Tibial nerve (tissue), 4 donors: ENCODE data around the gene GDPD5. TPM values are rescaled to one million over a fixed set of nuclear protein-coding genes. Genes with fewer than 3 reads are reported as not detected.

Experiments used
- DNase-seq, 2 donors: peaks; one replicate each; pipeline ENCODE4 v3.0.0-alpha.2; 2019; ENCODE audit warnings: low spot score in 2 of 2
- H3K27ac ChIP-seq, 4 donors: fragments of 200-600 bp; sonication (generic) in 3 of 4; one replicate each; pipeline ENCODE4 v1.5.1; 2017 to 2019; ENCODE audit warnings: mild to moderate bottlenecking in 1 of 4
- H3K27me3 ChIP-seq, 2 donors: fragments of 200-600 bp; sonication (generic) in 1 of 2; one replicate each; pipeline versions ENCODE4 v1.5.1 to v1.6.0; 2017 to 2019
- H3K36me3 ChIP-seq, 3 donors: fragments of 200-600 bp; sonication (generic); one replicate each; pipeline ENCODE4 v1.5.1; 2018 to 2019
- H3K4me1 ChIP-seq, 4 donors: fragments of 200-600 bp; sonication (generic) in 3 of 4; one replicate each; pipeline ENCODE4 v1.5.1; 2017 to 2019
- H3K4me3 ChIP-seq, 4 donors: fragments of 200-600 bp; sonication (generic) in 3 of 4; one replicate each; pipeline ENCODE4 v1.5.1; 2017 to 2019; ENCODE audit warnings: mild to moderate bottlenecking in 1 of 4, moderate library complexity in 1 of 4
- H3K9me3 ChIP-seq, 4 donors: fragments of 200-600 bp; sonication (generic) in 3 of 4; one replicate each; pipeline ENCODE4 v1.5.1; 2017 to 2019
- CTCF ChIP-seq, 5 experiments: fragments of 200-600 bp in 3 of 5; fragments of 450-650 bp in 2 of 5; sonication (generic) in 3 of 5; IDR thresholded peaks; one replicate each; pipeline ENCODE4 v1.5.1; 2016 to 2019; ENCODE audit warnings: antibody characterized with exemption in 5 of 5, mild to moderate bottlenecking in 3 of 5, moderate library complexity in 2 of 5
- EP300 ChIP-seq, 2 donors: sonication (generic); formaldehyde crosslinking; IDR thresholded peaks; one replicate each; pipeline ENCODE4 v1.6.1; 2017; ENCODE audit warnings: antibody characterized with exemption in 2 of 2, mild to moderate bottlenecking in 1 of 2
- POLR2A ChIP-seq, 2 donors: fragments of 450-650 bp; IDR thresholded peaks; one replicate each; pipeline ENCODE4 v1.6.1; 2017; ENCODE audit warnings: antibody characterized with exemption in 2 of 2, mild to moderate bottlenecking in 2 of 2, moderate library complexity in 2 of 2
- WGBS, 2 donors: methylation state at CpG; one replicate each; pipeline ENCODE4 v1.1.5; 2018; 5-methylcytosine and 5-hydroxymethylcytosine counted together
- total RNA-seq, 4 donors: library from RNA; depleted of rRNA; stranded (reverse); fragments of >200 nt; gene quantifications; one replicate each; pipeline ENCODE4 v1.1.0, GENCODE V29; 2016

GDPD5 gene
- total RNA-seq, 4 donors from 2014 or later, result 92.2 to 122 (median 101) TPM

DNA sequence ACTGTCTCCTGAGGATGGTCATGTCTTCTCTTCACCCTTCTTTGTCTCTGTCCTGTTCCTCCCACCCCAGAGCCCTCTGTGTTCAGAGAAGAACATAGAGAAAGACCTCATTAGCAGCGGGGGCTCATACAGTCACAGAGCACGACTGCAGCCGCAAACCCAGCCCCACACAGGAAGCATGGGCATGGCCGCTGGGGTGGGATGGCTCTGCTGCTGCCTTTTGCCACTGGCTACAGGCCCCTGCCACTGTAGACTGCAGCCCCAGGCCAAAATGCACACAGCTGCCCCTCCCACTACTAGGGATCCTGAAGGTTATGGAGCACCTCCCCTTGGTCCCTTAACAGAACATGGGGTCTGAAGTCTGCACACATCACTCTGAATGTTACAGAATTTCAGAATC is 57.9 kb downstream of the GDPD5 start:
- 66 to 72% methylated on average over 4 of the region's 4 CpGs for WGBS, 2 donors
- Histone ChIP-seq H3K9me3 (no peaks in the 10 kb centered on the region), H3K27me3 (no peaks in the 10 kb centered on the region), H3K36me3 (no peaks in the 10 kb centered on the region), H3K4me1 (peaks cover 0 to 57% (median 8%) of the 10 kb centered on the region in 4 donors), H3K27ac (peak overlapping the region in 2 of 4 donors; percentile 7 to 61), H3K4me3 (no peak overlapping the region)
- TF ChIP-seq POLR2A (IDR thresholded peaks at IDR 0.05) (no peak), CTCF (IDR thresholded peaks at IDR 0.05) (no peak), EP300 (IDR thresholded peaks at IDR 0.05) (no peak)
- DNase-seq, result no peak

DNA sequence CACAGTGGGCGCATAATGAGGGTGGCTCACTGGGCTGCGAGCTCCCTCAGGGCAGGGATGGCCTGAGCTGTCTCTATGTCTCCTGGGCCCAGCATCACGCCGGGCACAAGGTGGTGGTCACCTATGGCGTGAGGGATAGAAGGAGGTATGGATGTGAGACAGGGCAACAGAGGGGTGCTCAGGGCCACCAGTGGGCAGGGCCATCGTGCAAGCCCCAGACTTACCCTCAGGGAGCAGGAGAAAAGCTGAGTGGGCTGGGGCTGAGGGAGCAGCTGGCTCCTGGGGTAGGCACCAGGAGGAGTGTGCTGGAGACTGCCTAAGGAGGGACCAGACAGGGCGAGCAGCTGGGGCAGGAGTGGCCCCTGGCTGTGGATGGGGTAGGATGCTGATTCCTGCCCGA is 58.4 kb downstream of the GDPD5 start:
- H3K36me3 ChIP-seq, result peaks cover 0 to 3% (median 0%) of the 10 kb centered on the region in 3 donors
- H3K4me1 ChIP-seq, result peaks cover 0 to 56% (median 8%) of the 10 kb centered on the region in 4 donors
- peak overlapping the region in 2 of 4 donors; percentile 59 to 65 for H3K27ac ChIP-seq
- WGBS, 2 donors, result 87 to 92% methylated on average over 7 to 8 of the region's 8 CpGs
- no peaks in the 10 kb centered on the region for H3K9me3 ChIP-seq
- DNase-seq, result no peak
- H3K27me3 ChIP-seq, result no peaks in the 10 kb centered on the region
- TF ChIP-seq CTCF (IDR thresholded peaks at IDR 0.05), result no peak
- H3K4me3 ChIP-seq, result no peak overlapping the region

DNA sequence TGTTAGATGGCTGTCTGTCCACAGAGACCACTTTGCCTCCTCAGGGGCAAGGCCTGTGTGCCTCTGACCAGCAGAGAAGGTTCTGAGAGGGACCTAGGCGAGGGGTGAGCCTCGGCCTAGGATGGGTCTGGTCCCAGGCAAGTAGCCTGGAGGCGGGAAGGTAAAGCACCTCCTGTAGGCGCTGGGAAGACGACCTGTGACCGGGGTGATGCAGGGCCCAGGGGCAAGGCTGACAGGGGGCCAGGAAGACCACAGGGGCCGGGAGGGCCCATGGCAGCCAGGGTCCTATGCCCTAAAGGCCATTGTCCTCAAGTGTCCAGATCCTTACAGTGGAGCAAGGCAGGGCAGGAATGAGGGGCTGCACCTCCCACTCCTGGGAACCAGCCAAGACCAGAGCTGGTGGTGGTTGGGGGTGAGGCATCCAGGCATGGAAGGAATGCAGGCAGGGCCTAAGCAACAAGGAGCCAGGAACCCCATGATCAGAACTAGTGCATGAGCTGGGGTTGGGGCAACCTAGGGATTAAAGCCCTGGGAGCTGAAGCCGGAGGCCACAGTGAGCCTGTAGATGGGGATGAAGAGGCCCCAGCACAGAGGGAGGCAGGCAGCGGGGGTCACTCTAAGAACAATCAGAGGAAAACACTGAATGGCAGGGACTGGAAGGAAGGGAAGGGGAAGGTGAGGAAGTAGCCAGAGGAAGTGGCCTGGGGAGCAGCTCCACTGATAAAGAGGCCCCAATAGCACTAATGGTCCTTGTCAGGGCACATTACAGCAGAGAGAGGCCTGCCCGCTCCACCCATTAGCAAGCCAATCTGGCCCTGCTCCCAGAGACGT is 59.8 kb downstream of the GDPD5 start:
- no peak for DNase-seq
- H3K36me3 ChIP-seq, result peaks cover 0 to 13% (median 0%) of the 10 kb centered on the region in 3 donors
- no peaks in the 10 kb centered on the region for H3K27me3 ChIP-seq
- no peak overlapping the region for H3K4me3 ChIP-seq
- 71 to 75% methylated on average over 11 of the region's 11 CpGs for WGBS, 2 donors
- peaks cover 0 to 57% (median 8%) of the 10 kb centered on the region in 4 donors for H3K4me1 ChIP-seq
- no peaks in the 10 kb centered on the region for H3K9me3 ChIP-seq
- H3K27ac ChIP-seq, result peak overlapping the region in 2 of 4 donors; percentile 59 to 65
- TF ChIP-seq EP300 (IDR thresholded peaks at IDR 0.05) (no peak), CTCF (IDR thresholded peaks at IDR 0.05) (no peak), POLR2A (IDR thresholded peaks at IDR 0.05) (no peak)

DNA sequence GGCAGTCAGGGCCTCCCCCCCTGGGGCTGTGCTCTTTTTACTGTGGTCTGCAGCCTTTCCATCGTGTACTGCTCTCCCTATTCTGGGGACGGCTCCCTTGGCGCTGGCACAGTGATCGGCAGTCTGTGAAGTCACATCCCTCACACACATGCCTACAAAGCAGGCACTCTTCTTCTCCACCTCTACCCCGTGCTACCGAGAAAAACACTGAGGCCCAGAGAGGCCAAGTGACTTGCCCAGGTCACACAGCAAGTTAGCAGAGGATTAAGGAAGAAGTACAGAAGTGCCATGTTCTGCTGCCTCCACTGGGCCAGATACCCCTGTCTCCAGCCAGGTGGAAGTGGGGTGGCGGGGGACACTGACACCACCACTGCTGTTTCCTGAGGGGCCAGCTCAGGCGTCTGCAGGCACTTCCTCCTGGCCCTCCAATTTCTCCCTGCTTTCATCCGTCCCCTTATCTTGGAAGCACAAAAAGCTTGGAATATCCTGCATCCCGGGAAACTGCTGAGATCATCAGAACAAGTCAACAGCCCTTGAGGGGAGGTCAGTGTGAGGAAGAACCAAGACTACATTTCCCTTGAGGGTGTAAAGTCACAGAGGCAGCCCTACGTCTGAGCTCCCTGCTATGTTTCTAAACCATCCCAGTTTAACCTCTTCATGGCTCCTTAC is 62.5 kb downstream of the GDPD5 start:
- TF ChIP-seq CTCF (IDR thresholded peaks at IDR 0.05) (no peak), POLR2A (IDR thresholded peaks at IDR 0.05) (no peak), EP300 (IDR thresholded peaks at IDR 0.05) (no peak)
- no peaks in the 10 kb centered on the region for H3K9me3 ChIP-seq

DNA sequence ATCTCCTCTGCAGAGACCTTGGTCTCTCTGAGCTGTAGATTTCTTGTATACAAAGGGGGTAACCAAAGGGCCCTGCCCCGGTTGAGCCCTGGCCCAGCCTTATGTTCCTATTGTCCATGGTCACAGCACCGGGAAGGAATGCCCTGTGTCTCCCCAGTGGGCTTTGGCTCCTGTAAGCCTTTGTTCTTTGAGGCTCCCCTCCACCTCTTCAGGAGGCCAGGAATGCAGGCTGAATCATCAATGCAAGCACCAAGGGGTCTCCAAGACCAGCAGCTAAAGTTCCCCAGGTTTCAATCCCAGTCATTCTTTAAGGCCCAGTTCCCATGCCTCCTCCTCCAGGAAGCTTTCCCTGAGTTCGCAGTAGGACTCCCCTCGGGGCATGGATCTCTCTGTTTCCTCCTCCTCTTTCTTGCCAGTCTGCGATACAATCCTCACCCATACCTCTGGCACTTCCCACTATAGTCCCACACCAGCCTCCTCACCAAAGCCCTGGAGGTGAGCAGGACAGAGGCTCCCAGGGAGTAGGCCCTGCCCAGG is 63.6 kb downstream of the GDPD5 start:
- 69 to 77% methylated on average over 5 of the region's 5 CpGs for WGBS, 2 donors
- Histone ChIP-seq H3K4me3 (no peak overlapping the region), H3K4me1 (peaks cover 0 to 30% (median 0%) of the 10 kb centered on the region in 4 donors), H3K36me3 (peaks cover 0 to 16% (median 0%) of the 10 kb centered on the region in 3 donors), H3K9me3 (no peaks in the 10 kb centered on the region), H3K27me3 (no peaks in the 10 kb centered on the region), H3K27ac (no peak overlapping the region)
- TF ChIP-seq CTCF (IDR thresholded peaks at IDR 0.05), result no peak
- TF ChIP-seq POLR2A (IDR thresholded peaks at IDR 0.05), result no peak
- no peak for TF ChIP-seq EP300 (IDR thresholded peaks at IDR 0.05)
- DNase-seq, result no peak

More for the DNA sequence above, 62.5 kb downstream of the GDPD5 start:
- peaks cover 0 to 39% (median 0%) of the 10 kb centered on the region in 4 donors for H3K4me1 ChIP-seq
- no peaks in the 10 kb centered on the region for H3K27me3 ChIP-seq
- H3K4me3 ChIP-seq, result no peak overlapping the region
- no peak overlapping the region for H3K27ac ChIP-seq
- WGBS, 2 donors, result 51 to 62% methylated on average over 11 of the region's 11 CpGs
- no peak for DNase-seq
- peaks cover 0 to 16% (median 0%) of the 10 kb centered on the region in 3 donors for H3K36me3 ChIP-seq
